ENCODE results near the gene LPIN3. TPM values are rescaled to one million over a fixed set of nuclear protein-coding genes. Genes with fewer than 3 reads are reported as not detected.

The LPIN3 gene
- total RNA-seq, 1 donor from 2014 or later: 63.0 TPM

DNA sequence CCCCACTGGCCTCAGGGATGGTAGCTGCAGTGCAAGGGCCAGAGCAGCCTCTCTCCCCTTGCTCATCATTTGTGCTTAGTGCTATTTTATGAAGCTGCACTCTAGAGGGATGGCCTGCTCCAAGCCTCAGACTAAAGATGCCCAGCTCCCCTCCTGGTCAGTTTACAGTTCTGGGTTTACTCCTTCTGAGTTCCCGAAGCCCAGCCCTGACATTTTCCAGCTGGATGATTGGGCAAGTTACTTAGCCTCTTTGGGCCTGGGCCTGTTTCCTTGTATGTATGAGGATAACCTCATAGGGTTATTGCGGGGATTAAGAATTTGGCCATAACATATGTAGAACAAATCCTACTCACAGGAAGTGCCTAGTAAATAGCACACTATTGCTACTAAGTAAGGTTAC, 57.8 kb downstream of the LPIN3 start:
- no peak overlapping the region for H3K4me3 ChIP-seq
- intact Hi-C loops (cut with DNase I): loop anchor here (5.0 kb wide), 1 partner anchor 46 kb away; no protein-coding TSS in a partner anchor
- no peaks in the 10 kb centered on the region for H3K27me3 ChIP-seq
- H3K36me3 ChIP-seq: peaks cover 4 to 5% of the 10 kb centered on the region in 2 donors
- no peak for DNase-seq (ENCODE audit: low spot score in 2 of 2)
- no peaks in the 10 kb centered on the region for H3K9me3 ChIP-seq
- H3K27ac ChIP-seq: no peak overlapping the region
- TF ChIP-seq, protein P1, sequence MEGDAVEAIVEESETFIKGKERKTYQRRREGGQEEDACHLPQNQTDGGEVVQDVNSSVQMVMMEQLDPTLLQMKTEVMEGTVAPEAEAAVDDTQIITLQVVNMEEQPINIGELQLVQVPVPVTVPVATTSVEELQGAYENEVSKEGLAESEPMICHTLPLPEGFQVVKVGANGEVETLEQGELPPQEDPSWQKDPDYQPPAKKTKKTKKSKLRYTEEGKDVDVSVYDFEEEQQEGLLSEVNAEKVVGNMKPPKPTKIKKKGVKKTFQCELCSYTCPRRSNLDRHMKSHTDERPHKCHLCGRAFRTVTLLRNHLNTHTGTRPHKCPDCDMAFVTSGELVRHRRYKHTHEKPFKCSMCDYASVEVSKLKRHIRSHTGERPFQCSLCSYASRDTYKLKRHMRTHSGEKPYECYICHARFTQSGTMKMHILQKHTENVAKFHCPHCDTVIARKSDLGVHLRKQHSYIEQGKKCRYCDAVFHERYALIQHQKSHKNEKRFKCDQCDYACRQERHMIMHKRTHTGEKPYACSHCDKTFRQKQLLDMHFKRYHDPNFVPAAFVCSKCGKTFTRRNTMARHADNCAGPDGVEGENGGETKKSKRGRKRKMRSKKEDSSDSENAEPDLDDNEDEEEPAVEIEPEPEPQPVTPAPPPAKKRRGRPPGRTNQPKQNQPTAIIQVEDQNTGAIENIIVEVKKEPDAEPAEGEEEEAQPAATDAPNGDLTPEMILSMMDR (IDR thresholded peaks at IDR 0.05): no peak
- no peaks in the 10 kb centered on the region for H3K4me1 ChIP-seq

DNA sequence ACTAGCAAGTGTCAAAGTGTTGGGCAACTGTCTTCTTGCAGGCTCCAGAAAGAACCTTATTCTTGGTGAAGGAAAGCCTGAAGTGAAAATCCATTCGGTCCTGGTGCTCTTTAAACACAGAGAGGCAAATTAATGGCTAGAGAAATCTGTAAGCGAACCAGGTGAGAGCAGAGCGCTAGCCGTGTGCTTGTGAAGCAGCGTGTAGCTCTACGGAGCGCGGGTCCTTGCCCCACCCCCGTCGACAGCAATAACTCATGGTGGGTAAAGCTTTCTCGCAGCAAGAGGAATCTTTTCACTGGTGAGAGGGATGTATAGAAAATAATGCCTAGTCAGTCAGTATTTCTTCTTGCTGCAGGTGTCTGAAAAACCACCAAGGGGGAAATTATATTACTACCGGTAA, 63.0 kb downstream of the LPIN3 start:
- peaks cover 53 to 57% of the 10 kb centered on the region in 2 donors for H3K36me3 ChIP-seq
- H3K27me3 ChIP-seq: no peaks in the 10 kb centered on the region
- DNase-seq (ENCODE audit: low spot score in 2 of 2): no peak
- H3K4me3 ChIP-seq: no peak overlapping the region
- intact Hi-C loops (cut with DNase I): no loop called here
- H3K9me3 ChIP-seq: no peaks in the 10 kb centered on the region
- no peaks in the 10 kb centered on the region for H3K4me1 ChIP-seq
- TF ChIP-seq, protein P1 (IDR thresholded peaks at IDR 0.05): no peak
- no peak overlapping the region for H3K27ac ChIP-seq

DNA sequence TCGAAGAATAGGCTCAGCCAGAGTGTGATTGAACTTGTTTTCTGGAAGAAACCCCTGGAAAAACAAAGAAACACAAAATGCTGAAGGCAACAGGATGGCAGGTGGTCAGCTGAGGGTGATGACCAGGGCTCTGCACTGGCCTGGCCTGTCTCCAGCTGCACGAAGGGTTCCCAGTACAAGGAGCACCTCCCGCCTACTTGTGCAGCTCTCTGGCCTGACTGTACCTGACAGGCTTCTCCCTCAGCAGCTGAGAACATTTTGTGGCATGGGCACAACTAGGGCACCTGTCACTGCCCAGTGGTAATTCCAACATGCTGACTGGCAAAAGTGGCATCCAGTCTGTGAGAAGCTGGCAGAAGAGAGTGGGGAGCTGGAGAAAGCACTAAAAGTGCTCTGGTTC, 64.8 kb downstream of the LPIN3 start:
- Histone ChIP-seq H3K4me3 (no peak overlapping the region), H3K36me3 (peaks cover 71 to 75% of the 10 kb centered on the region in 2 donors), H3K4me1 (no peaks in the 10 kb centered on the region), H3K27ac (no peak overlapping the region), H3K9me3 (no peaks in the 10 kb centered on the region), H3K27me3 (no peaks in the 10 kb centered on the region)
- intact Hi-C loops (cut with DNase I): no loop called here
- no peak for DNase-seq (ENCODE audit: low spot score in 2 of 2)
- TF ChIP-seq, protein P1 (IDR thresholded peaks at IDR 0.05): no peak

DNA sequence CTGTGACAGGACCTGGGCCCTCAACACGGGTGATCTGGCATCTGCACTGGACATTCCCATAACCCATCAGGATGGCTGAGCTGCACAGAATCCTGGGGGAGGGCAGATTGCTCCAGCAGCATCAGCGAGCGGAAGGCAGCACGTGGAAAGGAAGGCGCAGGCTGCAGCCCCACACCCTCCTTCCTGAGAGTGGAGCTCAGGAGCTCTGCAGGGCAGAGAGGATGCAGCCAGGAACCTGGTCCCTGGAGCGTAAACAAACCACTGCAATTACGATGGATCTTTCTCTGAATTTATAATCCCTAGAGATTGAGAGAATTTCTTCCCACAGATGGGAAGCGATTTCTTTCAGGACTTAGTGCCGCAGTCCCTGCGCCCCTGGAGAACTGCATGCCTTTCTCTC, 65.7 kb downstream of the LPIN3 start:
- Histone ChIP-seq H3K4me3 (no peak overlapping the region), H3K9me3 (no peaks in the 10 kb centered on the region), H3K27ac (no peak overlapping the region), H3K4me1 (peaks cover 0 to 4% of the 10 kb centered on the region in 2 donors), H3K36me3 (peaks cover 73 to 82% of the 10 kb centered on the region in 2 donors), H3K27me3 (no peaks in the 10 kb centered on the region)
- no peak for DNase-seq (ENCODE audit: low spot score in 2 of 2)
- intact Hi-C loops (cut with DNase I): no loop called here
- TF ChIP-seq, protein P1 (IDR thresholded peaks at IDR 0.05): no peak

DNA sequence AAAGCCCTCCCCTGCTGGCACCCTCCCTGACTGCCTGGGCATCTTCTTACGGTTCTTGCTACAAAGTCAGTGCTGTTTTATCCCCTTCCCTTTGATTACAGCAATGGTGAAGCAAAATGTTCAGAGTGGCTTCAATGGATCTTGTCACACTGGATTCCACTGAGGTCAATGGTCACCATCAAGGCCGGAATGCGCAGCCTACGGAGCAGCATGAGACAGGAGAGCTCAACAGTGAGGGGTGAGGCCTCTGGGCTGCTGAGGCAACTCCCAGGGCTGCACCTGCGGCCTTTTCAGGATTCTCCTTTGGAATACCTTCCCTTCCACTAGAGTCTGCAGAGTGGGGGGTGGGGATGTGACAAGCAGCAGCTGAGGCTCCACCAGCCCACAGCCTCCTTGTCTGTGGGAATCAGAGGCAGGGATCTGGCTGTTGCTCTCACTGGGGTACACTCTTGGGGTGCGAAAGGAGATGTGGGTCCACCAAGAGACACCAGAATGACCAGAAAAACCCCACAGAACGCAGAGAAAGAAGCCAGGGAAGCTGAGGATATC, 66.3 kb downstream of the LPIN3 start:
- TF ChIP-seq, protein P1 (IDR thresholded peaks at IDR 0.05): no peak
- H3K36me3 ChIP-seq: peaks cover 73 to 82% of the 10 kb centered on the region in 2 donors
- H3K4me3 ChIP-seq: no peak overlapping the region
- DNase-seq (ENCODE audit: low spot score in 2 of 2): no peak
- peaks cover 0 to 8% of the 10 kb centered on the region in 2 donors for H3K4me1 ChIP-seq
- H3K27me3 ChIP-seq: no peaks in the 10 kb centered on the region
- H3K9me3 ChIP-seq: no peaks in the 10 kb centered on the region
- intact Hi-C loops (cut with DNase I): no loop called here
- no peak overlapping the region for H3K27ac ChIP-seq

DNA sequence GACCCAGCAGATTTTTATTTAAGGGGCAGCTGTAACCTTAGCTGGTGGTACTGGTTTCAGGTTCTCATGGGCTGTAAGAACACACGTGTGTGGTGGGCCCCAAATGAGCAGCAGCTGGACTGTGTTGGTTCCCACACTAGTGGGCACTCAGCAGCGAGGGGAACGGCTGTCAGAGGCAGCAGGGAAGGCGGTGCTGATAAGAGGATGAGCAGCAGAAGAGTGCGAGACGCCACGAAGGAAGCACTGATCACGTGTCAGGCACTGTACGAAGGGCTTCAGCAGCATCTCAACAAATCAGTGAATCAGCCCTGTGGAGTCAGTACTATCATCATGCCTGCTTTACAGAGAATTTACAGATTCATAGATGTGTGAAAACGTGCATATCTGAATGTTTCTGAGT, 67.0 kb downstream of the LPIN3 start:
- DNase-seq (ENCODE audit: low spot score in 2 of 2): no peak
- intact Hi-C loops (cut with DNase I): no loop called here
- peaks cover 73 to 82% of the 10 kb centered on the region in 2 donors for H3K36me3 ChIP-seq
- no peak overlapping the region for H3K27ac ChIP-seq
- no peaks in the 10 kb centered on the region for H3K9me3 ChIP-seq
- H3K4me1 ChIP-seq: peaks cover 0 to 9% of the 10 kb centered on the region in 2 donors
- no peak overlapping the region for H3K4me3 ChIP-seq
- TF ChIP-seq, protein P1 (IDR thresholded peaks at IDR 0.05): no peak
- no peaks in the 10 kb centered on the region for H3K27me3 ChIP-seq
